AG09309 (cell line): Measurements from ENCODE around the gene UBFD1.

Experiments used
- DNase-seq: peaks from one replicate; pipeline ENCODE4 v3.0.0-alpha.2; 2010; ENCODE audit warnings: low read depth
- H3K4me3 ChIP-seq: 2 replicates; pipeline ENCODE4 v1.5.1; 2011; ENCODE audit warnings: mild to moderate bottlenecking, low read depth, low read length, moderate library complexity; ENCODE audit not compliant: control insufficient read depth
- TF ChIP-seq, protein P1 (sequence below): IDR thresholded peaks from 2 replicates; pipeline ENCODE4 v1.5.1; 2011; ENCODE audit warnings: mild to moderate bottlenecking, low read depth, low read length, inconsistent platforms; ENCODE audit not compliant: insufficient read depth, control insufficient read depth; ENCODE audit errors: missing control alignments

The UBFD1 gene

DNA sequence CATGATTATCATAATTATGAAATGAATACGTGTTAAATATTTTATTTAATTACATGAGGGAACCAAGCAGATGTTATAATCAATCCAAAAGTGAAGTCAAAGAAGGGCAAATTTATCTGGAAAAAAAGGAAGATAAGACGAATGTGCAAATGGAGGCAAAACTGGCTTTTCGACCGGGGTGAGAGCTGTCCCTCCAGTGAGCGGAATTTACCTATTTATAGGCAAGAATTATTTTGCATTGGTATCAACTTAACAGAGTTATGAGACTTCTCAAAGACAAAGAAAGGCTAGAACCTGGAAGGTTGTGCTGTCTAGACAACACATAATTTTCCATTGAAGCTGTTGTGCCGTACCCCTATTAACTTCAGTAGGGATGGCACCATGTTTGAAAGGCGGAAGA, 45.8 kb upstream of the UBFD1 start:
- DNase-seq, result no peak
- H3K4me3 ChIP-seq, result no peak overlapping the region
- TF ChIP-seq, protein P1, sequence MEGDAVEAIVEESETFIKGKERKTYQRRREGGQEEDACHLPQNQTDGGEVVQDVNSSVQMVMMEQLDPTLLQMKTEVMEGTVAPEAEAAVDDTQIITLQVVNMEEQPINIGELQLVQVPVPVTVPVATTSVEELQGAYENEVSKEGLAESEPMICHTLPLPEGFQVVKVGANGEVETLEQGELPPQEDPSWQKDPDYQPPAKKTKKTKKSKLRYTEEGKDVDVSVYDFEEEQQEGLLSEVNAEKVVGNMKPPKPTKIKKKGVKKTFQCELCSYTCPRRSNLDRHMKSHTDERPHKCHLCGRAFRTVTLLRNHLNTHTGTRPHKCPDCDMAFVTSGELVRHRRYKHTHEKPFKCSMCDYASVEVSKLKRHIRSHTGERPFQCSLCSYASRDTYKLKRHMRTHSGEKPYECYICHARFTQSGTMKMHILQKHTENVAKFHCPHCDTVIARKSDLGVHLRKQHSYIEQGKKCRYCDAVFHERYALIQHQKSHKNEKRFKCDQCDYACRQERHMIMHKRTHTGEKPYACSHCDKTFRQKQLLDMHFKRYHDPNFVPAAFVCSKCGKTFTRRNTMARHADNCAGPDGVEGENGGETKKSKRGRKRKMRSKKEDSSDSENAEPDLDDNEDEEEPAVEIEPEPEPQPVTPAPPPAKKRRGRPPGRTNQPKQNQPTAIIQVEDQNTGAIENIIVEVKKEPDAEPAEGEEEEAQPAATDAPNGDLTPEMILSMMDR, result no peak

DNA sequence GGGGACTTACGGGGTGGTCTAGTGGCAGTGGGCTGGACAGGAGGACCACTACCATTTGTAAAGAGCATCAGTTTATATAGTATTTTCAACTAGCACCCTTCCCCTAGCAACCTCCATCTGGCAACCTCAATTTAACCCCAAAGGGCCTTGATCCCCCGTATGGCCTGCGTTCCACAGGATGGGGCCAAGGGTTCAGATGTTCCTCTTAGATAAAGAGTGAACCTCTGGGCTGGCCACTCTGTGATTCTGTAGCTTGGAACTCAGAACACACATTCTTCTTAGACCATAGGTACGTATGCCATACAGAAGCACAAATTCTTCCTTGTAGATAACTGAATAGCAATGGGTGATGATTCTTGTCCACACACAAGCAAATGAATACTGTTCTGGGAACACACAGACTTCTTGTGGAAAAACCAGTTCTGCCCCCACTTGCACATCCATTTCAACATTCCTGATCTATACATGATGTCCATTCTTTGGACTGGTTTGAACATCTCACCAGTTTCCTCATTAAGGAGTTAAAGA, 45.3 kb upstream of the UBFD1 start:
- TF ChIP-seq, protein P1, result no peak
- no peak for DNase-seq
- H3K4me3 ChIP-seq, result no peak overlapping the region

DNA sequence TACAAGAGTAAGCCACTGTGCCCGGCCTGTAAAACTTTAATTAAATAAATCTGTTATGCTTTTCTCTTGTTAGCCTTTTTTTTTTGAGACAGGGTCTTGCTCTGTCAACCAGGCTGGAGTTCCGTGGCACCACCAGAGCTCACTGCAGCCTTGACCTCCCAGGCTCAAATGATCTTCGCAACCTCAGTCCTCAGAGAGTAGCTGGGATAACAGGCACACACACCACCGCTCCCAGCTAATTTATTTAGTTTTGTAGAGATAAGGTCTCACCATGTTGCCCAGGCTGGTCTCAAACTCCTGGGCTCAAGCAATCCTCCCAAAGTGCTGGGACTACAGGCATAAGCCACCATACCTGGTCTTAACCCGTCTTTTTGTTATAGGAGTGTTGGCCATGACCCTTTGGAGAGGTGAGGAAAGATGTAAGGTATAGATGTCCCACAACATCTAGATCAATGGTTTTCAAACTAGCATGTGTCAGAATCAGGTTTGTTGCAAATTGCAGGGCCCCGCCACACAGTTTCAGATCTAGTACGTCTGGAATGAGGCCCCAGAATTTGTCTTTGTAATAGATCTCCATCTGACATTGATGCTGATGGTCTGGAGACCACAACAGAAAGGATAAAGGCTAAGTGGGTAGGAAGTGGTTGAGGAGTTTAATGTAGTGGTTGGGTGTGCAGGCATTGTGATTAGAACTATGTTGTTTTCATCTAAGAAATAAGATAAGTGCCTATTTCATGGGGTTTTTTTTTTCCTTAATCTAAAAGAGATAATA, 43.0 kb upstream of the UBFD1 start:
- DNase-seq, result no peak
- no peak overlapping the region for H3K4me3 ChIP-seq
- TF ChIP-seq, protein P1, result no peak

DNA sequence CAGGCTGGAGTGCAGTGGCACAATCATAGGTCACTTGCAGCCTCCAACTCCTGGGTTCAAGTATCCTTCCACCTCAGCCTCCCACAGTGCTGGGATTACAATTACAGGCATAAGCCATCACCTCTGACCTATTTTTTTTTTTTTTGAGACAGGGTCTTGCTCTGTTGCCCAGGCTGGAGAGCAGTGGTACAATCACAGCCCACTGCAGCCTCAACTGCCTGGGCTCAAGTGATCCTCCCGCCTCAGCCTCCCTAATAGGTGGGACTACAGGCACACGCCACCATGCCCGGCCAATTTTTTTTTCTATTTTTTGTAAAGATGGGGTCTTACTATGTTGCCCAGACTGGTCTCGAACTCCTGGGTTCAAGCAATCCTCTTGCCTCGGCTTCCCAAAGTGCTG, 41.6 kb upstream of the UBFD1 start:
- no peak for DNase-seq
- TF ChIP-seq, protein P1, result no peak
- no peak overlapping the region for H3K4me3 ChIP-seq

DNA sequence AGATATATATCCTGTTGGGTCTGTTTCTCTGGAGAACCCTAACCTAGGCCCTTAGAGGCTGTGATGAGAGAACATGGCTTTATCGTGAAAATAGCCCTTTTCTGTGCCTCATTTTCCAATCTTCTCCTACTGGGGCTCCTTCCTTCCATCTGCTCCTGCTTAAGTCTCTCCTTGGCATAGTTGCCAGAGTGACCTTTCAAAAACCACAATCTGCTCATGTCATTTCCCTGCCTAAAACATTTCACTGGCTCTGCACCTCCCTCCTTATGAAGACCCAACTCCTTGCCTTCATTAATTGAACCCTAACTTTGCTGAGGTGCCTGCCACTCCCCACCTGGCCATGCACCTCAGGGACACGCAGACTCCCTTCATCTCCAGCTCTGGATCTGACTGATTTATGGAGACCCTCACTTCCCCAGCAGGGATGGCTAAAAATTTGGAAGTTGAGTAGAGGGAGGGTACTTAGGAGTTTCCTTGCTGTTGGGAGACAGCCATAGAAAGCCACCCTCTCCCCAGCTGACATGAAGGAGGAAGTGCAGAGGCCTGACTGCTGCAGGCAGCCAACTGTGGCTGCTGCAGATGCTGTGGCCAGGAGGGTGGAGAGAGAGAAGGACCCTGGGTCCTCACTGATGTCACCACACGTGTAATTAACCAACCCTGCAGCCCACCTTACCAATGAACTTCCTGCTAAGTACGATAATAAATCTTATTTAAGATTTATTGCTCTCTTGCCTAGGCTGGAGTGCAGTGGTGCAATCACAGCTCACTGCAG, 41.0 kb upstream of the UBFD1 start:
- TF ChIP-seq, protein P1, result no peak
- DNase-seq, result no peak
- H3K4me3 ChIP-seq, result no peak overlapping the region

DNA sequence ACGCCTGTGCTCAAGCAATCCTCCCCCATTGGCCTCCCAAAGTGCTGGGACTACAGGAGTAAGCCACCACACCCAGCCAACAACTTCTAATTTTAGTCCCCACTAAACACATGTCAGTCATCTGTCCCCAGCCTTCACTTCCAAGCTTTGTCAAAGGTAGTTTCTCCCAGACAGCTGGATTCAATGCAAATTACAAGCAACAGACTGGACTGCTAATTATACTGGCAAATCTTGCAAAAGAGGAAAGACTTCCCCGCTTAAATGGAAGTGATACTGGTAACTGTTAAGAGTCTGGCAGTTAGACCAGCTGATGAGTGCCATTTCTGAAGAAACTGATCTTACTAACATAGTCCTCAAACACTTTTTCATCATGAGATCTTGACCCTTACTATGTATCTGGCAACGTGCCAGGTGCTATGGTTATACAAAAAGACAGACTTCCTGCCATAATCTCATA, 39.1 kb upstream of the UBFD1 start:
- H3K4me3 ChIP-seq, result no peak overlapping the region
- DNase-seq, result no peak
- TF ChIP-seq, protein P1, result no peak
